Measurements from ENCODE around the gene SOCS6. TPM values are rescaled to one million over a fixed set of nuclear protein-coding genes. Genes with fewer than 3 reads are reported as not detected.

The SOCS6 gene
- total RNA-seq, 1 donor from 2014 or later, result 39.0 TPM

GRCh38 chr18:70289351-70290312 lies 787 bp downstream of the SOCS6 start:
- TF ChIP-seq CTCF (IDR thresholded peaks at IDR 0.05; ENCODE audit: unreplicated experiment), result no peak
- Mint-ChIP-seq H3K27me3 (no peaks in the 10 kb centered on the region), H3K27ac (peak overlapping the region; percentile 99), H3K4me1 (ENCODE audit: low read depth) (peaks cover 35% of the 10 kb centered on the region), H3K9me3 (ENCODE audit: low read depth) (no peaks in the 10 kb centered on the region), H3K36me3 (ENCODE audit: insufficient read depth) (peaks cover 1% of the 10 kb centered on the region), H3K4me3 (ENCODE audit: low read depth) (peak overlapping the region; percentile 95)
- peak; percentile 39 for DNase-seq (ENCODE audit: low spot score, unreplicated experiment)

- Mint-ChIP-seq H3K36me3 (ENCODE audit: insufficient read depth) (peaks cover 1% of the 10 kb centered on the region), H3K9me3 (ENCODE audit: low read depth) (no peaks in the 10 kb centered on the region), H3K27ac (peak overlapping the region; percentile 99), H3K4me1 (ENCODE audit: low read depth) (peaks cover 41% of the 10 kb centered on the region), H3K4me3 (ENCODE audit: low read depth) (peak overlapping the region; percentile 95), H3K27me3 (no peaks in the 10 kb centered on the region)
- no peak for DNase-seq (ENCODE audit: low spot score, unreplicated experiment)
- TF ChIP-seq CTCF (IDR thresholded peaks at IDR 0.05; ENCODE audit: unreplicated experiment), result no peak
Observed at GRCh38 chr18:70290482-70291294, 1.8 kb downstream of the SOCS6 start.

GRCh38 chr18:70291295-70291574 lies 2.4 kb downstream of the SOCS6 start:
- H3K27ac Mint-ChIP-seq, result peak overlapping the region; percentile 99
- H3K36me3 Mint-ChIP-seq (ENCODE audit: insufficient read depth), result peaks cover 1% of the 10 kb centered on the region
- H3K9me3 Mint-ChIP-seq (ENCODE audit: low read depth), result no peaks in the 10 kb centered on the region
- no peak for DNase-seq (ENCODE audit: low spot score, unreplicated experiment)
- peak overlapping the region; percentile 95 for H3K4me3 Mint-ChIP-seq (ENCODE audit: low read depth)
- H3K4me1 Mint-ChIP-seq (ENCODE audit: low read depth), result peaks cover 46% of the 10 kb centered on the region
- TF ChIP-seq CTCF (IDR thresholded peaks at IDR 0.05; ENCODE audit: unreplicated experiment), result no peak
- H3K27me3 Mint-ChIP-seq, result no peaks in the 10 kb centered on the region

- no peaks in the 10 kb centered on the region for H3K9me3 Mint-ChIP-seq (ENCODE audit: low read depth)
- H3K4me3 Mint-ChIP-seq (ENCODE audit: low read depth), result no peak overlapping the region
- H3K27ac Mint-ChIP-seq, result no peak overlapping the region
- H3K36me3 Mint-ChIP-seq (ENCODE audit: insufficient read depth), result peaks cover 1% of the 10 kb centered on the region
- H3K27me3 Mint-ChIP-seq, result no peaks in the 10 kb centered on the region
- peaks cover 57% of the 10 kb centered on the region for H3K4me1 Mint-ChIP-seq (ENCODE audit: low read depth)
- no peak for TF ChIP-seq CTCF (IDR thresholded peaks at IDR 0.05; ENCODE audit: unreplicated experiment)
- no peak for DNase-seq (ENCODE audit: low spot score, unreplicated experiment)
Observed at GRCh38 chr18:70292628-70293027, 3.8 kb downstream of the SOCS6 start.

- Mint-ChIP-seq H3K27ac (no peak overlapping the region), H3K4me3 (ENCODE audit: low read depth) (no peak overlapping the region), H3K36me3 (ENCODE audit: insufficient read depth) (peaks cover 1% of the 10 kb centered on the region), H3K27me3 (no peaks in the 10 kb centered on the region), H3K9me3 (ENCODE audit: low read depth) (no peaks in the 10 kb centered on the region), H3K4me1 (ENCODE audit: low read depth) (peaks cover 55% of the 10 kb centered on the region)
- DNase-seq (ENCODE audit: low spot score, unreplicated experiment), result no peak
- TF ChIP-seq CTCF (IDR thresholded peaks at IDR 0.05; ENCODE audit: unreplicated experiment), result no peak
Observed at GRCh38 chr18:70293166-70293565, 4.3 kb downstream of the SOCS6 start.
